H1 (cell line): ENCODE results near the gene GPC6. TPM values are rescaled to one million over a fixed set of nuclear protein-coding genes. Genes with fewer than 3 reads are reported as not detected.

Experiments
- CTCF ChIA-PET: fragments of 300-600 bp; sonication (Branson Sonifier 250); formaldehyde crosslinking; loops from one replicate; lab custom pipeline; 2021; ENCODE audit not compliant: partially characterized antibody; lab: Charles Lee
- POLR2A ChIA-PET: fragments of 300-600 bp; sonication (Branson Sonifier 250); formaldehyde crosslinking; loops from one replicate; lab custom pipeline; 2021; ENCODE audit warnings: inconsistent platforms; ENCODE audit not compliant: partially characterized antibody; lab: Charles Lee
- DNase-seq, 2 experiments: peaks; one replicate each; pipeline versions ENCODE4 v3.0.0 to v3.0.0-alpha.2; 2010 to 2022; ENCODE audit warnings: low spot score in 2 of 2, low read depth in 1 of 2, mixed read lengths in 1 of 2
- FAIRE-seq: peaks from 2 replicates; lab custom pipeline; 2011; peaks lifted over from hg19 to GRCh38; lab: Jason Lieb, UNC
- H2AFZ ChIP-seq: 2 replicates; pipeline ENCODE4 v1.8.1; 2012; ENCODE audit warnings: low read length, inconsistent platforms
- H2AK5ac ChIP-seq: 2 replicates; pipeline ENCODE4 v1.6.1; 2013; ENCODE audit warnings: low read depth, low read length
- H2BK120ac ChIP-seq: replicated peaks from 2 replicates; pipeline ENCODE3; 2013; ENCODE audit warnings: low read depth, low read length, inconsistent platforms
- H2BK12ac ChIP-seq: 2 replicates; pipeline ENCODE4 v1.6.1; 2013; ENCODE audit warnings: low read depth, low read length
- H2BK15ac ChIP-seq: 2 replicates; pipeline ENCODE4 v1.6.1; 2013; ENCODE audit warnings: low read length
- H2BK20ac ChIP-seq: 2 replicates; pipeline ENCODE4 v1.6.1; 2013; ENCODE audit warnings: low read length
- H2BK5ac ChIP-seq: 2 replicates; pipeline ENCODE4 v1.6.1; 2013; ENCODE audit warnings: low read depth, low read length
- H3K14ac ChIP-seq: 2 replicates; pipeline ENCODE4 v1.6.1; 2013; ENCODE audit warnings: inconsistent platforms; ENCODE audit not compliant: insufficient read length
- H3K18ac ChIP-seq: 2 replicates; pipeline ENCODE4 v1.6.1; 2013; ENCODE audit warnings: low read length; ENCODE audit errors: extremely low read depth
- H3K23ac ChIP-seq: 2 replicates; pipeline ENCODE4 v1.6.1; 2013; ENCODE audit warnings: inconsistent platforms; ENCODE audit not compliant: insufficient read length
- H3K23me2 ChIP-seq: 2 replicates; pipeline ENCODE4 v1.6.1; 2013; ENCODE audit warnings: low read depth, low read length
- H3K27ac ChIP-seq: 2 replicates; pipeline ENCODE4 v1.6.1; 2011; ENCODE audit warnings: low read depth, low read length, inconsistent platforms
- H3K27me3 ChIP-seq, 4 experiments: replicated peaks in 1 of 4; 1 replicate in 1 of 4; 2 replicates in 3 of 4; pipeline versions ENCODE4 v1.6.1 to v1.8.1; 2011 to 2013; ENCODE audit warnings: low read length in 3 of 4, mild to moderate bottlenecking in 3 of 4, inconsistent platforms in 2 of 4, mixed read lengths in 2 of 4, moderate library complexity in 1 of 4; ENCODE audit not compliant: control insufficient read depth in 3 of 4, insufficient read depth in 3 of 4; ENCODE audit errors: extremely low read depth in 1 of 4
- H3K36me3 ChIP-seq, 4 experiments: 2 replicates each; pipeline versions ENCODE4 v1.6.1 to v1.8.1; 2011 to 2013; ENCODE audit warnings: mild to moderate bottlenecking in 4 of 4, low read length in 3 of 4, moderate library complexity in 2 of 4, control low read depth in 1 of 4, inconsistent platforms in 1 of 4; ENCODE audit not compliant: insufficient read depth in 4 of 4, control insufficient read depth in 2 of 4
- H3K4ac ChIP-seq: replicated peaks from 2 replicates; pipeline ENCODE3; 2013; ENCODE audit warnings: low read length, low read depth, mixed read lengths, inconsistent platforms; ENCODE audit not compliant: insufficient read length
- H3K4me1 ChIP-seq, 4 experiments: replicated peaks in 1 of 4; 1 replicate in 1 of 4; 2 replicates in 3 of 4; pipeline versions ENCODE4 v1.6.1 to v1.8.1; 2011 to 2013; ENCODE audit warnings: low read length in 3 of 4, inconsistent platforms in 2 of 4, mixed read lengths in 1 of 4; ENCODE audit not compliant: insufficient read depth in 4 of 4, control insufficient read depth in 3 of 4
- H3K4me2 ChIP-seq, 2 experiments: 2 replicates each; pipeline versions ENCODE4 v1.6.1 to v1.8.1; 2011 to 2013; ENCODE audit warnings: low read depth in 2 of 2, low read length in 2 of 2, control low read depth in 1 of 2, inconsistent platforms in 1 of 2, mild to moderate bottlenecking in 1 of 2; ENCODE audit not compliant: insufficient read depth in 1 of 2
- H3K4me3 ChIP-seq, 4 experiments: fragments of 200-600, 300-600 bp in 1 of 4; sonication (generic), shearing (Covaris generic), sonication (Bioruptor Twin) in 1 of 4; 2 replicates each; pipeline versions ENCODE4 v1.5.1 to v1.8.1; 2011 to 2016; ENCODE audit warnings: low read length in 4 of 4, low read depth in 3 of 4, control low read depth in 2 of 4, inconsistent platforms in 2 of 4, mild to moderate bottlenecking in 2 of 4, mixed read lengths in 1 of 4, moderate library complexity in 1 of 4; ENCODE audit not compliant: insufficient read depth in 2 of 4; ENCODE audit errors: extremely low read depth in 1 of 4
- H3K56ac ChIP-seq: replicated peaks from 2 replicates; pipeline ENCODE3; 2013; ENCODE audit warnings: low read depth, mild to moderate bottlenecking, mixed read lengths, low read length, inconsistent platforms; ENCODE audit not compliant: insufficient read length
- H3K79me1 ChIP-seq: 2 replicates; pipeline ENCODE4 v1.6.1; 2013; ENCODE audit warnings: low read depth, low read length, control low read depth
- H3K79me2 ChIP-seq, 2 experiments: 2 replicates each; pipeline versions ENCODE4 v1.6.1 to v1.8.1; 2012 to 2013; ENCODE audit warnings: low read length in 2 of 2, mild to moderate bottlenecking in 2 of 2, inconsistent platforms in 1 of 2; ENCODE audit not compliant: insufficient read depth in 2 of 2, control insufficient read depth in 1 of 2
- H3K9ac ChIP-seq, 4 experiments: replicated peaks in 1 of 4; 1 replicate in 1 of 4; 2 replicates in 3 of 4; pipeline versions ENCODE4 v1.6.1 to v1.8.1; 2011 to 2013; ENCODE audit warnings: low read depth in 3 of 4, low read length in 3 of 4, control low read depth in 2 of 4, mild to moderate bottlenecking in 2 of 4, moderate library complexity in 2 of 4, inconsistent platforms in 1 of 4; ENCODE audit errors: extremely low read depth in 1 of 4
- H3K9me3 ChIP-seq, 2 experiments: 2 replicates each; pipeline versions ENCODE4 v1.6.1 to v1.8.1; 2012 to 2013; ENCODE audit warnings: mild to moderate bottlenecking in 2 of 2, moderate library complexity in 2 of 2, control low read depth in 1 of 2, inconsistent platforms in 1 of 2, low read depth in 1 of 2, low read length in 1 of 2, mixed read lengths in 1 of 2; ENCODE audit not compliant: insufficient read depth in 2 of 2
- H4K20me1 ChIP-seq, 2 experiments: replicated peaks in 1 of 2; 2 replicates each; pipeline versions ENCODE3 to v1.8.1; 2011 to 2013; ENCODE audit warnings: inconsistent platforms in 2 of 2, low read length in 2 of 2, mild to moderate bottlenecking in 1 of 2; ENCODE audit not compliant: insufficient read depth in 2 of 2, control insufficient read depth in 1 of 2
- H4K5ac ChIP-seq: 2 replicates; pipeline ENCODE4 v1.6.1; 2013; ENCODE audit warnings: low read length, low read depth, mixed read lengths, inconsistent platforms; ENCODE audit not compliant: insufficient read length
- H4K8ac ChIP-seq: 2 replicates; pipeline ENCODE4 v1.8.0; 2013; ENCODE audit warnings: mild to moderate bottlenecking, moderate library complexity, low read length, inconsistent platforms; ENCODE audit not compliant: insufficient read depth; ENCODE audit errors: extremely low read depth
- H4K91ac ChIP-seq: replicated peaks from 2 replicates; pipeline ENCODE3; 2013; ENCODE audit warnings: low read length, mixed read lengths, inconsistent platforms; ENCODE audit not compliant: insufficient read length
- EZH2 ChIP-seq: fragments of 200-600 bp; sonication (generic); IDR thresholded peaks from 2 replicates; pipeline ENCODE4 v1.7.1; 2012; ENCODE audit warnings: low read depth, mild to moderate bottlenecking, moderate library complexity, low read length, inconsistent platforms; ENCODE audit not compliant: severe bottlenecking
- FOSL1 ChIP-seq: IDR thresholded peaks from 2 replicates; pipeline ENCODE4 v1.6.1; 2011; ENCODE audit warnings: mild to moderate bottlenecking, low read depth, low read length, moderate library complexity; ENCODE audit not compliant: insufficient read depth
- GTF2F1 ChIP-seq: IDR thresholded peaks from 2 replicates; pipeline ENCODE4 v1.6.1; 2012; ENCODE audit warnings: low read depth, low read length, improper control_type of control experiment, borderline replicate concordance
- MAFK ChIP-seq: IDR thresholded peaks from 2 replicates; pipeline ENCODE4 v1.6.1; 2012; ENCODE audit warnings: low read depth, mild to moderate bottlenecking, improper control_type of control experiment, low read length
- NANOG ChIP-seq: IDR thresholded peaks from 2 replicates; pipeline ENCODE4 v1.6.1; 2011; ENCODE audit warnings: low read length, low read depth, mild to moderate bottlenecking, inconsistent platforms; ENCODE audit not compliant: insufficient read depth, poor library complexity, severe bottlenecking
- RAD21 ChIP-seq, 2 experiments: IDR thresholded peaks in 1 of 2; conservative IDR thresholded peaks in 1 of 2; 2 replicates each; pipeline ENCODE4 v1.6.1; 2011; ENCODE audit warnings: low read depth in 2 of 2, low read length in 2 of 2, improper control_type of control experiment in 1 of 2, inconsistent platforms in 1 of 2, mild to moderate bottlenecking in 1 of 2, moderate library complexity in 1 of 2
- YY1 ChIP-seq: IDR thresholded peaks from 2 replicates; pipeline ENCODE4 v1.6.1; 2011; ENCODE audit warnings: low read depth, mild to moderate bottlenecking, low read length
- WGBS, 2 experiments: shearing (Covaris generic) in 1 of 2; methylation state at CpG; one replicate each; pipeline versions ENCODE4 v1.1.6 to v1.1.7; 2013 to 2015; ENCODE audit warnings: low lambda C conversion rate in 2 of 2, mixed read lengths in 2 of 2, inconsistent platforms in 1 of 2, low coverage in 1 of 2, missing lambda C conversion rate in 1 of 2; ENCODE audit not compliant: insufficient replicate concordance in 2 of 2, insufficient coverage in 1 of 2, insufficient read length in 1 of 2; ENCODE audit errors: extremely low coverage in 1 of 2, missing lambda C conversion rate in 1 of 2; 5-methylcytosine and 5-hydroxymethylcytosine counted together
- polyA plus RNA-seq, 7 experiments: library from polyadenylated mRNA; depleted of rRNA in 3 of 7; stranded (reverse) in 5 of 7; unstranded in 2 of 7; fragments of >200 nt in 5 of 7; fragments of 200-250 nt in 2 of 7; gene quantifications; 1 replicate in 5 of 7; 2 replicates in 1 of 7; 4 replicates in 1 of 7; pipeline versions ENCODE4 v1.2.1 to v1.2.3, GENCODE V29; 2011 to 2013; ENCODE audit warnings: missing spikeins in 2 of 7, mixed read lengths in 2 of 7
- total RNA-seq: library from RNA; stranded (reverse); fragmentation: NEBNext Ultra II Directional; extraction: Animal tissue kit (Norgen Biotek cat#: 25700); gene quantifications from 2 replicates; pipeline ENCODE4 v1.2.1, GENCODE V29; 2021

The GPC6 gene
- total and polyA plus RNA-seq, 2 of the 8 experiments (the other 6 are each of a cell fraction or from before 2014, with no cell fraction given): 5.4 to 12.0 TPM

- H4K91ac ChIP-seq: no peak overlapping the region
- H3K23ac ChIP-seq: no peak overlapping the region
- H2BK5ac ChIP-seq: no peak overlapping the region
- no peak overlapping the region for H3K56ac ChIP-seq
- H3K4ac ChIP-seq: no peak overlapping the region
- ChIA-PET POLR2A (no interaction called here), CTCF (interaction anchor here (0.5 kb wide), 1 partner anchor 20 kb away, joined by 3 read pairs; no protein-coding TSS in a partner anchor)
- H3K9me3 ChIP-seq: peaks cover 0 to 3% of the 10 kb centered on the region in 2 experiments; a peak in 2 of 4 replicates
- H2BK12ac ChIP-seq: no peak overlapping the region
- no peak overlapping the region for H2BK20ac ChIP-seq
- no peak overlapping the region for H2AK5ac ChIP-seq
- no peak for DNase-seq
- no peak for FAIRE-seq
- TF ChIP-seq RAD21 (IDR thresholded peaks at IDR 0.05 in 1 of 2, conservative IDR thresholded peaks at IDR 0.05 in 1 of 2; ENCODE audit: low read depth in 2 of 2, low read length in 2 of 2): no peak
- TF ChIP-seq YY1: no peak
- TF ChIP-seq FOSL1: no peak
- TF ChIP-seq GTF2F1: no peak
- no peak for TF ChIP-seq NANOG
- no peak for TF ChIP-seq EZH2
- peak; percentile 22; the same call in 1 of the 2 replicates for TF ChIP-seq MAFK
- no peaks in the 10 kb centered on the region for H4K20me1 ChIP-seq
- H3K79me2 ChIP-seq: no peaks in the 10 kb centered on the region
- no peak overlapping the region for H2AFZ ChIP-seq
- H2BK15ac ChIP-seq: no peak overlapping the region
- WGBS, 2 experiments: 91% methylated on average over 4 of the region's 4 CpGs; no CpG with 5 or more reads in 1 of the 2 experiments
- H3K4me2 ChIP-seq: no peak overlapping the region
- no peaks in the 10 kb centered on the region for H3K23me2 ChIP-seq
- peaks cover 0 to 5% (median 0%) of the 10 kb centered on the region in 4 experiments; a peak in 1 of 7 replicates for H3K4me1 ChIP-seq
- no peaks in the 10 kb centered on the region for H3K36me3 ChIP-seq
- no peak overlapping the region for H3K14ac ChIP-seq
- H3K27ac ChIP-seq: no peak overlapping the region
- no peak overlapping the region for H3K18ac ChIP-seq
- H3K79me1 ChIP-seq: no peaks in the 10 kb centered on the region
- H3K9ac ChIP-seq: no peak overlapping the region; a peak in 1 of 7 replicates
- H3K4me3 ChIP-seq: no peak overlapping the region
- no peak overlapping the region for H4K8ac ChIP-seq
- no peak overlapping the region for H4K5ac ChIP-seq
- H3K27me3 ChIP-seq: no peaks in the 10 kb centered on the region
- no peak overlapping the region for H2BK120ac ChIP-seq
Observed at GRCh38 chr13:93767917-93768409, 541.4 kb downstream of the GPC6 start.
